Measurements from ENCODE around the gene SPATC1L.
"Not testable (repeated sequence)": the region's sequence is repeated elsewhere in the genome, so short reads cannot be mapped to it uniquely, and the experiment has no call there.

SPATC1L gene

DNA sequence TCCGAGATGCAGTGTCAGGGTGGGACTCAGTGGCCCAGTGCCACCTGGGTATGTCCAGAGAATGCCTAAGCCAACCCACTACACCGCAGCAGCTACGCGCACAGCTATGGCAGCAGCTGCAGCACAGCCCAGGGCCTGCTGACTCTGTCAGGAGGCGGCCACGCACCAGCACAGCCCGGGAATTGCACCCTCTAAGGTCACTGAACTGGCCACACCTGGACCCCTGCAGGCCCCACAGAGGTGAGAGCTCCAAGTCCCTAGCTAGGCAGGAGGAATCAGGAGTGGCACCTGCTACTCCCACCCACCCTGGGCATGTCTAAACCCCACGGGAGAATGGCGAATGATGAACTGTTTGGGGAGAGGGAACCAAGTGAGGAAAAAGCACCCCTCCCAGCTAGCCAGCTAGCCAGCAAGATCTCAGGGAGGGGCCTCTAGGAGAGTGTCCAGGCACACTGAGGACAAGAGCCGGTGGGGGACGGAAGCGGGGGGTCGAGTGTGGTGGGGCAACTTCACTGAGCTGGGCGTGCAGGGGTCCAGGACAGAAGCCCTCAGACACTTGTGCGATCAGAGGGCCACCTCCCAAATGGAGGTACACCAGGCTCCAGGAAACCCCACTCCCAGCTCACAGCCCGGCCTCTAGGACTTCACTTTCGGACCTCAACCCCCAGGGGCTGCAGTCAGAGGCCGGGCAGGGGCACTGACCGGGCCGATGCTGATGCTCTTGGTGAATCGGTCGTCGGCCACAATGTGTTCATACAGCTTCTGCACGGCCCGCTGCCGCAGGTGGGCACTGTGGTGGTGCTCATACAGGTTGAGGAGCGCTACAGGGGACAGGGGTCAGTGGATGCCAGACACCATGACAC, 30.4 kb upstream of the SPATC1L start:
- DNase-seq (ENCODE audit: low spot score): no peak

DNA sequence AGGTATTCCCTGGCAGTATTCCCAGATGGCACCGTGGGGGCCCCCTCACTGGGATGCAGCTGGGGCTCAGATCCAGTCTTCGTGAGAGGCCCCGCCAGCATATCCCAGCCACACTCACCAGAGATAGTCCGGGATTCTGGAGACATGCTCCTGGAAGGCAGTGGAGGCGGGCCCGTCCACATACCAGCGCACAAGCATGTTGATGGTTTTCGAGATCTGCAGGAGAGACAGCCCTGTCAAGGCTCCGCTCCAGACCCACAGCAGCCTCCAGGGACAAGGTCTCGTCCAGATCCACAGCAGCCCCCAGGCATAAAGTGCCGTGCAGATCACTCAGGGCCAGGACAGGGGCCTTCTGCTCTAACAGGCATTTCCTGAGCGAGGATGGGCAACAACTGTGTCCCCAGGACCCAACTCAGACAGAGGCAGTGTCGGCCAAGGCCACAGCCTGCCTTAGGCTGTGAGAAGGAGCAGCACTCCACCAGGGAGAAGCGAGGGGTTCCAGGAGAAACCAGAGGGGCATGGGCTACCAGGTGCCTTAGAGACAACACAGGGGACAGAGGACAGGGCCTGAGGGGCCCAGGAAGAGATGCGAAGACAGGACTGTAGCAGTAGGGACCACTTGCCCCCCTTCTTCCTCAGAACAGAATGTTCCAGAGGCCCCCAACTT, 29.5 kb upstream of the SPATC1L start:
- no peak for DNase-seq (ENCODE audit: low spot score)

DNA sequence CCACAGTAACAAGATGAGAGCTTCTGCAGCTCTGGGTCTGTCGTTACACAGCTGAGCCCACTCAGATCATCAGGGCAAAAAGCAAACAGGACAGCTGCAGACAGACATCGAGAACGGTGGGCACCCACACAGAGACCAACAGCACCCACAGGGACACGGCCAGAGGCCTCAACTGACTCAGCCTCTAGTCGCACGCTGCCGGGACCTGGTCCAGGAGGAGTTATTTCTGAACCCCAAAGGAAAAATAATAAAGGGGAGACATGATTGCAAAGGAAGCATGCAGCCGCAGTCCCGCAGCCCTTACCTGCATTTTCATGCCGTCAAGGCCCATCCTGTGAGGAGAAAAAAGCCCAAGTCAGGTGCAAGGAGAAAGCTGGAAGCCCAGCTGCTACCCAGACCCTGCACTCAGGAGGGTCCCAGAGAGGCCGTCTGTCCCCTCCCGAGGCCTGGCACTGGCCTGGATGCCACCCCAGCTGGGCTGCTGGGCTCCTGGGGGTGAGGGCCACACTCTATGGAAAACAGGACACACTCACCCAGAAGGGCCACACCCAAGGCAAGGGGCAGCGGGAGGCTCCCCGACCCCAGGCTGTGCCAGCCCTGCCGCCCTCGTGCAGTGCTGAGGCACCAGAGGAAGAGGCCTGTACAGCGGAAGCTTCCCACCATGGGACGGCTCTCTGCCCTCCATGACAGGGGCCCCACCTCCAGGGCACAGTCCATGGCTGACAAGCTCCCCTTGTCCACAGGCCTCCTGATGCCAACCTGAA, 28.6 kb upstream of the SPATC1L start:
- no peak for DNase-seq (ENCODE audit: low spot score)

DNA sequence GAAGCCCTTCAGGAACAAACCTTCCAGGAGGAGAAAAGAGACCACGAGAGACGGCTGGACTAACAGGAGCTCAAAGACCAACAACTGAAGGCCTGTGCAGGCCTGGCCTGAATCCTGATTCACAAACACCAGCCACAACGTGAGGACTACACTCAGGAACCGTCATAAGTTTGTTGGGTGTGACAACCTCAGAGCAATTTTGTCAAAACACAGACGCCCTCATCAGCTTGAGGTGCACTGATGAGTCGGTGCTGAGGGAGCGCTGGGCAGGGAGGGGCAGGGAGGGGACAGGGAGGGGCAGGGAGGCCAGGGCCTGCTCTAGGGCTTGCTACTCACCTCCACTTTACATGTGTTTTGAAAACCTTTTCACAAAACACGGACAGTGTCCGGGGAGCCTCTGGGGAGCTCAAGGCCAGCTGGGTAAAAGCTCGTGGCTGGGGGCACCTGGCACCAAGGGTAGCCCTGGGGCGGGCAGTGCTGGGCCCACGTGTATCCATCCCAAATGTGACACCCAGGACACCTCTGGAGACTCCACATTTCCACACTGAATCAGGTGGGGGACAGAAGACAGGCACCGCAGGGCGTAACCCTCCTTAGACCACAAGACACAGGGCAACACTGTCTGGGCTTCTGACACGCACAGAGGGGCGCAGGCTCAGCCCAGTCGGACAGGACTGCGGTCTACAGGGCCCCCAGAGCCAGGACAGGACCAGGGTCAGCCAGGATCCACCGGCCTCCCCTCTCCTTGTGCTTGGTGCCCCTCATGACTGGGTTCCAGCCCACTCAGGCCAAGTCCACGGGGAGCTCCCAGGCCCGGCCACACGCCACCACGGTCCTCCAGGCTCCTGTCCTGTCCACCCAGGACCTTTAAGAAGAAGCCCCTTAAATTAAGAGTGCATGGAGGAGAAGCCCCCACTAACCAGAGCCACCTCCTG, 27.8 kb upstream of the SPATC1L start:
- DNase-seq (ENCODE audit: low spot score): no peak

DNA sequence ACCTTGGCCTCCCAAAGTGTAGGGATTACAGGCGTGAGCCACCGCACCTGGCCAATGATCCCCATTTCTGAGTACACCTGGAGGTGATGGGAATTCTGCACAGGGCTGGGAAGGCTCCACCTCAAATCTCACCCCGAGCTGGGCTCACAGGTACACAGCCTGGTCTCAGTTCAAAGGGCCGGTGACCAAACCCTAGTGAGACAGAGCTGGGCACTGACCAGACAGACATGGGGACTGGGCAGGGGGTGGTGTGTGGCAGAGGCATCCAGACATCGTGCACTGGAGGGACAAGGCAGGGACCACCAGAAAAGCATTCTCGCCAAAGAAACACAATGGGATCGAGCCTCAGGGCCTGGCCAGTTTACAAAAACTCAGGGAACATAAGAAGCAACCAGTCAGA, 27.1 kb upstream of the SPATC1L start:
- no peak for DNase-seq (ENCODE audit: low spot score)

DNA sequence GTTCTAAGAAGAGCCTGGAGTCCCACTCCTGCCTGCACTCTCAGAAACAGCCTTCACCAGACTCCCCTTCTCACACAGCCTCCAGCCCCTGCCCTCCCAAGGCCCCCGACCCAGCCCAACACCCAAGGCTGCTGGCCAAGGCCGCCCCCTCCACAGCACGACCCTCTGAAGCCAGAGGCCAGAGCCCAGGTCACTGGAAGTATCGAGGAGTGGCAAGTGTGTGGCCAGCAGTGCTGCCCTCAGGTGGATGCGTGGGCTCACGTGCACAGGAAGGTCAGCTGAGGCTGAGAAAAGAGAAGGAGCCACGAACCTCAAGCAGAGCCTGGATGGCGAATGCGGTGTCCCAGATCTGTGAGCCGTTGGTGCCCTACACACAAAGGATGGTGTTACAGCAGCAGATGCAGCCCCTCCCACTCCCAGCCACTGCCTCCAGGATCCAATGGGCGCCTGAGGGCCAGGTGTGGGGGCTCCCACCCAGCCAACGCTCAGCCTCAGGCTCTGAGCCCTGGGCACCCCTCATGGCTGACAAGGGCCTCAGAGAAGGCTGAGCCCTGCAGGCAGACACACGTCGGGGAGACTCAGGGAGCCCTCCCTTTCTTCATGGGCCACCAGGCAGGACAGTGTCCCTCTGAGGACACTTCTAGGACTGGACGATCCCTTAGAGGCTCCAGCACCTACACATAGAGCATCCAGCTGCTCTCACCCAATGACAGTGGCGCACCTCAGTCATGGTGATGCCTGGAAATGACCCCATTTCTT, 26.3 kb upstream of the SPATC1L start:
- no peak for DNase-seq (ENCODE audit: low spot score)

DNA sequence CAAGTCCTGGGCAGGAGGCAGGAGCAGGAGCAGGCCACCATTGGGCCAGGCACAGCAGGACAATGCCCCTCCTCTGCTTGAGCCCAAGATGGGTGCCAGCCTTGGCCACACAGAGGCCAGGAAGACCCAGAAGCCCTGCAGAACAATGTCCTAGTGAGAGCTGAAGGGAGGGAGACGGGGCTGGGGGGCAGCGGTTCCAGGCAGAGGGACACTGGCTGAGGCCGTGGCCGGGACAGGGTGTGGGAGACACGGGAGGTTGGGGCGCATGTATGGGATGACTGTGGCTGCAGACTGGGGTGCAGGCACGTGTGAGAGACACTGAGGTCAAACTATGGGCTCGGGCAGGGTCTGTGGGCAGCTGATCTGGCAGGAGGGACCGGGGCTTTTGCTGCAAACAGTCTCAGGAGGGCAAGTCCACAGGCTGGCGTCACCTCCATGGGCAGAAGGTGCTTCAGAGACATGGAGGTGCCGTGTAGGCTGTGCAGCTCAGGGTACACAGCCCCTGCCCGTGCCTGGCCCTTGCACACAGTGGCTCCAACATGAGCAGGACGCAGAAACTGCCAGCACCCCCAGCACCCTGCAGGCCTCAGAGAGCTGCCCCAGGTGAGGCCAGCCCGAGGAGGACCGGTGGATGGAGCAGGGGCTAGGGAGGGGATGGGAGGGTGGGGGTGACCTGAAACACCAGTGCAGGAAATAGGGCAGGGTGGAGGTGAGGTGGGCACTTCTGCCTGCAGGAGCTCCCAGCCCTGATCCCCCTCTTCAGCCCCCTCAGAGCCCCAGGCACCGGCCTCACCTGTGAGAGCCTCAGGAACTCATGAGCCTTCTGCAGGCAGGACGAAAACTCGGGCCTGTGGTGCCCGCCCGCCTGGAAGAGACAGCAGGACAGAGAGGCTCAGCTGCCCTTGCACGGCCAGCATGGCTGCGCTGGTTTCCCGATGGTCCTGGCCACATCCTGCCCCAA, 24.8 kb upstream of the SPATC1L start:
- DNase-seq (ENCODE audit: low spot score): no peak

DNA sequence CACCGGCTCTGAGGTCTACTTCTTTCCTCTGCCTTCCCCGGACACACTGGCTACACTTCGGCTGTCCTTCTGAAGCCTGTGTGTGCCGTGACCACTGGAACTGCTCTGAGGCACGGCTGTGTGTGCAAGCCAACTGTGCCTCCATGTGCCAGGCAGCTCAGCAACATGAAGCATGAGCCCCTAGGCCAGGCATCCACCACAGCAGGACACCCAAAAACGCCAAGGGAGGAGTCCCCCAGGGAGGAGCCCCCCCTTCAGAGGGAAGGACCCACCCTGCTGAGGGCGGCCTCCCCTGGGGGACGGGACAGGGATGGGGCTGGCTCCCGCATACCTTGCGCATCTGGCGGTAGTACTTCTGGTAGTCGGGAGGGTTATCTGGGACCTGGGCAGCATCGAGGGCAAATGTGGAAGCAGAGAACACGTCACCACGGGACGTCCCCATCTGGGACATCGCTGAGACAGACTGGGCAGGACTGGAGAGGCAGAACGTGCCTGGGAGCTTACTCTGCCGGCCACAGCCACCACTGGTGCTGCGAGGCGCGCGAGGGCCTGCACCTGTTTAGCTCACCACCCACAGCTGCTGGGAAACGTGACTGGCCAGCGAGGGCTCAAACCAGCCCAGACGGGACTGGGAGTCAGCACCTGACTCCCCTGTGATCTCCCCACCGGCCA, 23.8 kb upstream of the SPATC1L start:
- DNase-seq (ENCODE audit: low spot score): no peak

DNA sequence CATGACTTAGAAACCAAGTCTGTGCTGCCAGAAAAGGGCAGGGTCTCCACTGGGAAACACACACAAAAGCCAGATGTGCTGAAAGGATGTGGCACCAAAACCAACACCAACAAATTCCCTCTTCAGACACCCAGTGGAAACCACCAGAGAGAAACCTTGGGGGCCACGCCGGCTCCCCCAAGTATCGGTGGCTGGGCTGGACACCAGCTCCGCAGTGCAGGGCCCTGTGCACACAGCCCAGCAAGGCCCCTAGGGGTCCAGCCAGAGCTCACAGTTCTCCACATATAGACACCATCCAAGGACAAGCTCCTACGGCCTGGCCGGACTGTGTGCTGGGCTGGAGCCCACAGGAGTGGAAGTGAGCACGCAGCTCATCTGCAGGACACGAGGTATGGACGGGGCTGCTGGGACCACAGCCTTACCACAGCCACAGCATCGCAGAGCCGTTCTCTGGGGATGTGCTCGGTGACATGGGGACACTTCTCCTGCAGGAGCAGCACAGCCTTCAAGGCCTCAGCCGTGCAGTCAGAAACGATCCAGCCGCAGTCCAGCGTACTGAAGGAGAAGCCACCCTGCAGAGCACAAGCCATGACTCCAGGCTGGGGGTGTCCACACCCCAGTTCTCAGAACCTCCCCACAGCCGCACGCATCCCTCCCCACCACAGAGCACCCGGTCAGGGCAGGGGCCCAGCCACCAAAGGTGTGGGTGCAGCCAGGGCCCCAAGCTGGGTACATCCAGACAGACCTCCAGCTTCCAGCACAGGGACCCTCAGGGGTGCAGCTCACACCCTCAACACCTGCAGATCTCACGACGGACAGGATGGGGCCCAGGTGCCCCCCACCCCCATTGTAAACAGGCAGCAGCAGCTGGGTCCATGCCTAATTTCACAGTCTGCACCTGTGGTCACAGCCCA, 23.0 kb upstream of the SPATC1L start:
- DNase-seq (ENCODE audit: low spot score): no peak

DNA sequence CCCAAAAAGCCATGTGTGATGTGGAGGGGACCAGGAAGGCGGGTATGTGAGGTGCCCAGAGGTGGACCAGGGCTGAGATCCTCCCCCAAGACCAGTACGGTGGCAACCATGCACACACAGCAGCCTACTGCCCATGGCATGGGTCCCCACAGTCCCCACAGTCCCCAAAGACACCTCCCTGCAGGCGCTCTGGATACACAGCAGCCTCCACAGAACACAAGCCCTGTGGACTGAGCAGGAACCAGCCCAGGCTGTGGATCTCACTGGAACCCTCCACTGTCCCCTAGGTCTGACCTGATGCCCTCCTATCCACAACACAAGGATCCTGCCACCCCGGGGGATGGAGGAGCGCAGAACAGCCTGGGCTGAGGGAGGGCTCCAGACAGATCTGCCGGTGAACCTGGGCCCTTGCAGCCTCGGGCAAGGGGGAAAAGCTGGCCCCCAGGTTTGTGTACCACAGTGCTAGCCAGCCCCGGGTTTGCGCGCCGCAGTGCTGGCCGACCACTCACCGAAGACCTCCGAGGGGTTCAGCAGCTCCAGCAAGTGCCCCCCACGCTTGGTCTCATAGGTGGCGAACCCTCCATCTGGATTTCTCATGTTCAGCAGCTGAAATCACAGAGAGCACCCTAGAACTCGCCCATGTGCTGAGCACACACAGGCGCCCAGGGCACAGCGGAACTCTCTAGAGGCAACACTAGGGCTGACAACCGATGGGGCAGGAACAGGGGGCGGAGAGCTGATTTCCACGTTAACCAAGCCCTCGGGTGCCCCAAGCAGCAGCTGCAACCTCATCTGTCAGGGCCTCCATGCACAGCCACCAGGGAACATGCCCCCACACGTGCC, 22.1 kb upstream of the SPATC1L start:
- no peak for DNase-seq (ENCODE audit: low spot score)

DNA sequence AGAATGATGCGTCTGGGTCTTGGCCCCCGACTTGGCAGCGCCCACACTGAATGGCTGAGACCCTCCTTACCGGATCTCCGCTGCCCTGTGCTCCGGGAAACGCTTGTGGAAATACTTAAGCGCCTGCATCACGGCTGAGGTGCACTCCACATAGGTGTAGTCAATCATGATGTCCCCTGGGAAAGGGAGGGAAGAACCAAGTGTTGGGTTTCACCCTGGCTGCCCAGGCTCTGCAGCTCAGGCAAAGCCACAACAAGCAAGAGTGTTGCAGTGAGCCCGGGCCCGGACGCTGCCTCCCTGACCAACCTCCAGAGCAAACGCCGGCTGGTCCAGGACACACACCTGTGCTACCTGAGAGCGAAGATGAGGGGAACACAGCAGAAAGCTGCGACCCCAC, 21.5 kb upstream of the SPATC1L start:
- DNase-seq (ENCODE audit: low spot score): no peak

DNA sequence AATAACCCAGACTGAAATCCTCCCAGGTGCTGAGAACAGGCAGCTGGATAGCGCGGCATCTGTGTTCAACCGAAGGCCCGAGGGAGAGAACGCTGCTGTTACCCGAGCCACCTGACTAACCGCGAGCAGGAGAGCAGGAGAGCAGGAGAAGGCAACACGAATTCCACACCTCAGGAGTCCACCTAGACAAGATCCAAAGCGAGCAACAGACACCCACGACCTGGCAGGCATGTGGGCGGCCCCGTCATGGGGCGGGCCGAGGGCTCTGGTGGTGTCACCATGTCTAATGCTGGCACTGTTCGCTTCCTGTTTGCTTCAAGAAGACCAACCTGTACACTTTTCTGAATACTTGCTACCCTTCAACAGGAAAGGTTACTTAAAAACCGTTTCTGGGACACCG, 20.9 kb upstream of the SPATC1L start:
- DNase-seq (ENCODE audit: low spot score): no peak

DNA sequence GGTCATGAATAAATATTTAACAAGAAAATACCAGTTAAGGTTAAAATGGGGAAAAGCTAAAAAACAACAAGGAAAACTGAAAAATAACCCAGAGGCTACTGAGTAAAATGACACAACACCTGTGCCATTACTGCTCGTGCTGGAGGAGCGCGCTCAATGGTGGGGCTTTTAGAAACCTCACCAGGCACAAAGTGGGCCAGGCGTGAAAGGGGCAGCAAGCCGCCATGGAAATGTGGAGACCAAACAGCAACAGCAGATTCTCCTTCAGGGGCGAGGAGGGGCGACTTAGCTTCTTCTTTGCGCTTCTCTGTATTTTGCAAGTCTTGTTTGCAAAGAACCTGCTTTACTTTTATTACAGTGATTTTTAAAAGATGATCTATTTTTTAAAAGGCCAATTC, 18.9 kb upstream of the SPATC1L start:
- DNase-seq (ENCODE audit: low spot score): no peak

DNA sequence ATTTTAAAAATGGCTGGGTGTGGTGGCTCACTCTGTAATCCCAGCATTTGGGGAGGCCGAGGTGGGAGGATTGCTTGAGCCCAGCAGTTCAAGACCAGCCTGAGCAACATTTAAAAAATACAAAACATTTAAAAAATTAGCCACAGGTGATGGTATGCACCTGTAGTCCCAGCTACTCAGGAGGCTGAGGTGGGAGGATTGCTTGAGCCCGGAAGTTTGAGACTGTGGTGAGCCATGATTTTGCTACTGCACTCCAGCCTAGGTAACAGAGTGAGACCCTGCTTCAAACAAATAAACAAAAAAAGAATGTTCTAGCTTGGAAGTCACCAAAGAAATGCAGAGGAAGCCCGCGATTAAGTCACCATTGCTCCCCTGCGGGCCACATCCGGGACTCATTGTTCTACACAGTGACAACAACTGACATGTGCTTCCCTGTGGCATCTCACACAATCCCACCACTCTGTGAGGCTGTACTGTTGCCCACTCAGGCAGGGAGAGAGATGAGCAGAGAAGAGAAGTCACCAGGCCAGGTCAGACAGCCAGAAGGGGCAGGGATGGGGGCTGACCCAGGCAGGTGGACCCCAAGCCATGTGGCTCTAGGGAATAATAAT, 18.4 kb upstream of the SPATC1L start:
- no peak for DNase-seq (ENCODE audit: low spot score)

DNA sequence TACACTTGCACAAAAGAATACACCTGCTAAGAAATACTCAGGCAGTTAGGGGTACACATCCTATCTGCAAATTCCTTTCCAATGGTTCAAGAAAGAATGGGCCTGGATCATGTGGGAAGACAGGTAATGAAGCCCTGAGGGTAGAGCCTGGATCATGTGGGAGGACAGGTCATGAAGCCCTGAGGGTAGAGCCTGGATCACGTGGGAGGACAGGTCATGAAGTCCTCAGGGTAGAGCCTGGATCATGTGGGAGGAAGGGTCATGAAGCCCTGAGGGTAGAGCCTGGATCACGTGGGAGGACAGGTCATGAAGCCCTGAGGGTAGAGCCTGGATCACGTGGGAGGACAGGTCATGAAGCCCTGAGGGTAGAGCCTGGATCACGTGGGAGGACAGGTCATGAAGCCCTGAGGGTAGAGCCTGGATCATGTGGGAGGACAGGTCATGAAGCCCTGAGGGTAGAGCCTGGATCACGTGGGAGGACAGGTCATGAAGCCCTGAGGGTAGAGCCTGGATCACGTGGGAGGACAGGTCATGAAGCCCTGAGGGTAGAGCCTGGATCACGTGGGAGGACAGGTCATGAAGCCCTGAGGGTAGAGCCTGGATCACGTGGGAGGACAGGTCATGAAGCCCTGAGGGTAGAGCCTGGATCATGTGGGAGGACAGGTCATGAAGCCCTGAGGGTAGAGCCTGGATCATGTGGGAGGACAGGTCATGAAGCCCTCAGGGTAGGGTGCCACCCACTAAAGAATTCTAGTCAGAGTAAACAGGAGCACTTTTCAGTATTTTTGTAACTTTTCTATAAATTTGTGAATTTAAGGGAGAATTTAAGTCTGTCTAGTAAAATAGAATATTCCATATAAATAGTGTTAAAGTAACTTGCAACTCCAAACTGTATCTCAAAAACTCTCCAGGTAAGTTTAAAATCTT, 16.9 kb upstream of the SPATC1L start:
- not testable (repeated sequence) for DNase-seq (ENCODE audit: low spot score)
